SU-DHL-6 (cell line): Measurements from ENCODE around the gene KISS1.

ENCODE experiments used
- H2AFZ ChIP-seq: fragments of 200-600 bp; sonication (generic); 2 replicates; pipeline ENCODE4 v1.6.1; 2014; ENCODE audit warnings: low read depth, mild to moderate bottlenecking, moderate library complexity, mixed read lengths, antibody characterized with exemption, low read length; ENCODE audit not compliant: severe bottlenecking
- H3F3A ChIP-seq: fragments of 200-600 bp; shearing (Covaris generic); 2 replicates; pipeline ENCODE4 v1.6.0; 2016; ENCODE audit warnings: antibody characterized with exemption, mild to moderate bottlenecking; ENCODE audit not compliant: insufficient read depth
- H3K27ac ChIP-seq: fragments of 200-600 bp; sonication (generic); 2 replicates; pipeline ENCODE4 v1.5.1; 2016; ENCODE audit warnings: low read depth, mild to moderate bottlenecking, low read length, moderate library complexity, mixed read lengths
- H3K27me3 ChIP-seq: fragments of 200-600 bp; sonication (generic), shearing (Covaris generic); 2 replicates; pipeline ENCODE4 v1.6.0; 2014; ENCODE audit warnings: mild to moderate bottlenecking, low read length
- H3K36me3 ChIP-seq: fragments of 200-600 bp; sonication (generic); 2 replicates; pipeline ENCODE4 v1.6.1; 2014; ENCODE audit warnings: mild to moderate bottlenecking, low read length, mixed read lengths
- H3K4me2 ChIP-seq: fragments of 300-600, 200-600 bp; shearing (Covaris generic), sonication (generic); 2 replicates; pipeline ENCODE4 v1.6.0; 2014; ENCODE audit warnings: low read length, low read depth, mild to moderate bottlenecking; ENCODE audit not compliant: poor library complexity, severe bottlenecking
- H3K4me3 ChIP-seq: fragments of 200-600 bp; sonication (generic); 2 replicates; pipeline ENCODE4 v1.5.1; 2014; ENCODE audit warnings: antibody characterized with exemption, low read length, mild to moderate bottlenecking, mixed read lengths; ENCODE audit not compliant: insufficient read depth, poor library complexity, severe bottlenecking
- H3K79me2 ChIP-seq: fragments of 200-600 bp; sonication (generic); 2 replicates; pipeline ENCODE4 v1.6.1; 2014; ENCODE audit warnings: mild to moderate bottlenecking, low read length, moderate library complexity; ENCODE audit not compliant: insufficient read depth
- H3K9ac ChIP-seq: fragments of 200-600 bp; sonication (generic); 2 replicates; pipeline ENCODE4 v1.7.0; 2014; ENCODE audit warnings: mild to moderate bottlenecking, low read length
- H3K9me2 ChIP-seq: fragments of 200-600 bp; sonication (generic); replicated peaks from 2 replicates; pipeline ENCODE4 v1.6.1; 2014; ENCODE audit warnings: low read length; ENCODE audit not compliant: insufficient read depth
- H3K9me3 ChIP-seq: fragments of 200-600 bp; sonication (generic); 2 replicates; pipeline ENCODE4 v1.6.1; 2014; ENCODE audit warnings: low read length, mixed read lengths; ENCODE audit not compliant: insufficient read depth
- H4K20me1 ChIP-seq: fragments of 200-600 bp; sonication (generic); 2 replicates; pipeline ENCODE4 v1.6.1; 2014; ENCODE audit warnings: low read depth, mild to moderate bottlenecking, antibody characterized with exemption, low read length, moderate library complexity, mixed read lengths
- CTCF ChIP-seq: fragments of 200-600 bp; sonication (generic); IDR thresholded peaks from one replicate; pipeline ENCODE4 v1.5.1; 2017; ENCODE audit warnings: antibody characterized with exemption, mild to moderate bottlenecking, low read length, moderate library complexity; ENCODE audit not compliant: insufficient read depth, poor library complexity, severe bottlenecking
- EZH2phosphoT487 ChIP-seq: fragments of 200-600 bp; sonication (generic), shearing (Covaris generic); conservative IDR thresholded peaks from 2 replicates; pipeline ENCODE4 v1.6.1; 2018; ENCODE audit warnings: mild to moderate bottlenecking, antibody characterized with exemption, low read length, moderate library complexity, mixed read lengths

KISS1 gene

GRCh38 chr1:204211046-204211445, 14.8 kb upstream of the KISS1 start:
- Histone ChIP-seq H3K36me3 (no peaks in the 10 kb centered on the region), H3F3A (no peaks in the 10 kb centered on the region), H3K9ac (no peak overlapping the region), H3K79me2 (no peaks in the 10 kb centered on the region), H3K4me3 (no peak overlapping the region), H3K27me3 (no peaks in the 10 kb centered on the region), H3K27ac (no peak overlapping the region), H3K9me3 (no peaks in the 10 kb centered on the region), H3K4me2 (no peak overlapping the region), H4K20me1 (no peaks in the 10 kb centered on the region), H3K9me2 (no peaks in the 10 kb centered on the region), H2AFZ (no peak overlapping the region)
- TF ChIP-seq CTCF (no peak), EZH2phosphoT487 (no peak)

- H2AFZ ChIP-seq, result no peak overlapping the region
- no peak overlapping the region for H3K4me2 ChIP-seq
These were observed 10.9 kb upstream of the KISS1 start for GRCh38 chr1:204207136-204207616.

GRCh38 chr1:204206121-204206520, 9.8 kb upstream of the KISS1 start:
- H3F3A ChIP-seq, result no peaks in the 10 kb centered on the region
- H3K27ac ChIP-seq, result no peak overlapping the region
- TF ChIP-seq CTCF, result no peak
- no peak for TF ChIP-seq EZH2phosphoT487
- no peaks in the 10 kb centered on the region for H3K36me3 ChIP-seq
- H3K79me2 ChIP-seq, result no peaks in the 10 kb centered on the region
- no peaks in the 10 kb centered on the region for H3K9me2 ChIP-seq
- no peak overlapping the region for H3K9ac ChIP-seq
- H2AFZ ChIP-seq, result no peak overlapping the region
- no peaks in the 10 kb centered on the region for H3K27me3 ChIP-seq
- no peaks in the 10 kb centered on the region for H4K20me1 ChIP-seq
- no peak overlapping the region for H3K4me2 ChIP-seq
- H3K9me3 ChIP-seq, result no peaks in the 10 kb centered on the region
- H3K4me3 ChIP-seq, result no peak overlapping the region

More at GRCh38 chr1:204207136-204207616, 10.9 kb upstream of the KISS1 start:
- TF ChIP-seq EZH2phosphoT487, result no peak
- peak; percentile 72 for TF ChIP-seq CTCF
- H3K79me2 ChIP-seq, result no peaks in the 10 kb centered on the region
- no peaks in the 10 kb centered on the region for H3F3A ChIP-seq
- no peak overlapping the region for H3K27ac ChIP-seq
- no peak overlapping the region for H3K9ac ChIP-seq
- H3K9me3 ChIP-seq, result no peaks in the 10 kb centered on the region
- no peak overlapping the region for H3K4me3 ChIP-seq
- no peaks in the 10 kb centered on the region for H3K36me3 ChIP-seq
- H3K27me3 ChIP-seq, result no peaks in the 10 kb centered on the region
- no peaks in the 10 kb centered on the region for H3K9me2 ChIP-seq
- no peaks in the 10 kb centered on the region for H4K20me1 ChIP-seq

- Histone ChIP-seq H3K79me2 (no peaks in the 10 kb centered on the region), H3K4me3 (no peak overlapping the region), H2AFZ (no peak overlapping the region), H3K9ac (no peak overlapping the region), H3K36me3 (no peaks in the 10 kb centered on the region), H3K27ac (no peak overlapping the region), H3K9me2 (no peaks in the 10 kb centered on the region), H3K27me3 (no peaks in the 10 kb centered on the region), H3K9me3 (no peaks in the 10 kb centered on the region), H3K4me2 (no peak overlapping the region), H3F3A (no peaks in the 10 kb centered on the region), H4K20me1 (no peaks in the 10 kb centered on the region)
- TF ChIP-seq EZH2phosphoT487 (no peak), CTCF (no peak)
These were observed 9.2 kb upstream of the KISS1 start for GRCh38 chr1:204205486-204205885.
